NB4 (cell line): ENCODE measurements around the gene TESK2.
A peak's percentile ranks its signal among the peaks of the same experiment; 100 is the strongest.

ENCODE experiments used
- DNase-seq: peaks from one replicate; pipeline ENCODE4 v3.0.0; 2010; ENCODE audit warnings: low read depth
- H3K4me3 ChIP-seq: one replicate; pipeline ENCODE4 v1.5.1; 2011; ENCODE audit warnings: mild to moderate bottlenecking, low read depth, low read length, moderate library complexity
- MAX ChIP-seq: IDR thresholded peaks from 2 replicates; pipeline ENCODE4 v1.6.1; 2011; ENCODE audit warnings: low read depth, low read length
- MYC ChIP-seq: IDR thresholded peaks from 2 replicates; pipeline ENCODE4 v1.6.1; 2011; ENCODE audit warnings: low read depth, low read length
- POLR2A ChIP-seq: IDR thresholded peaks from 2 replicates; pipeline ENCODE4 v1.6.1; 2011; ENCODE audit warnings: mild to moderate bottlenecking; ENCODE audit not compliant: insufficient read length; ENCODE audit errors: extremely low read depth
- TF ChIP-seq, protein P1 (sequence below): IDR thresholded peaks from one replicate; pipeline ENCODE4 v1.5.1; 2012; ENCODE audit warnings: low read depth, low read length

TESK2 gene

DNA sequence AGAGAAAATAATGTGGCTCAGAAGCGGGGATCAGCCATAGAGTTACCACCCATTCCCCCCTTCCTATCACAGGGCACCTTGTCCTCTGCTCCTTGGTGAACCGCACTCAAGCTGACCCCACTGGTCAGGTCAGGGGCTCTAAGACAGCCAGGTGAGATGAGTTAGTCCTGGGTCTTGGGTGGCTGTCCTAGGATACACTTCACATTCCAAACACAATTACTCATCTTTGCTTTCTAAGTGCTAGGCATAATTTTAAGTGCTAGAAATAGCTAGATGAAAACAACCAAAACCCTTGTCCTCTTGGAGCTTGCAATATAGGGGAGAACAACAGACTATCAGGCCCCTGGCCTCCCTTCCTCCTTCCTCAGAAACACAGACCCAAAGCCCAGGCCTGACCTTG is 142.9 kb downstream of the TESK2 start:
- no peak for DNase-seq
- H3K4me3 ChIP-seq = no peak overlapping the region
- TF ChIP-seq, protein P1, sequence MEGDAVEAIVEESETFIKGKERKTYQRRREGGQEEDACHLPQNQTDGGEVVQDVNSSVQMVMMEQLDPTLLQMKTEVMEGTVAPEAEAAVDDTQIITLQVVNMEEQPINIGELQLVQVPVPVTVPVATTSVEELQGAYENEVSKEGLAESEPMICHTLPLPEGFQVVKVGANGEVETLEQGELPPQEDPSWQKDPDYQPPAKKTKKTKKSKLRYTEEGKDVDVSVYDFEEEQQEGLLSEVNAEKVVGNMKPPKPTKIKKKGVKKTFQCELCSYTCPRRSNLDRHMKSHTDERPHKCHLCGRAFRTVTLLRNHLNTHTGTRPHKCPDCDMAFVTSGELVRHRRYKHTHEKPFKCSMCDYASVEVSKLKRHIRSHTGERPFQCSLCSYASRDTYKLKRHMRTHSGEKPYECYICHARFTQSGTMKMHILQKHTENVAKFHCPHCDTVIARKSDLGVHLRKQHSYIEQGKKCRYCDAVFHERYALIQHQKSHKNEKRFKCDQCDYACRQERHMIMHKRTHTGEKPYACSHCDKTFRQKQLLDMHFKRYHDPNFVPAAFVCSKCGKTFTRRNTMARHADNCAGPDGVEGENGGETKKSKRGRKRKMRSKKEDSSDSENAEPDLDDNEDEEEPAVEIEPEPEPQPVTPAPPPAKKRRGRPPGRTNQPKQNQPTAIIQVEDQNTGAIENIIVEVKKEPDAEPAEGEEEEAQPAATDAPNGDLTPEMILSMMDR = no peak
- TF ChIP-seq POLR2A = no peak

DNA sequence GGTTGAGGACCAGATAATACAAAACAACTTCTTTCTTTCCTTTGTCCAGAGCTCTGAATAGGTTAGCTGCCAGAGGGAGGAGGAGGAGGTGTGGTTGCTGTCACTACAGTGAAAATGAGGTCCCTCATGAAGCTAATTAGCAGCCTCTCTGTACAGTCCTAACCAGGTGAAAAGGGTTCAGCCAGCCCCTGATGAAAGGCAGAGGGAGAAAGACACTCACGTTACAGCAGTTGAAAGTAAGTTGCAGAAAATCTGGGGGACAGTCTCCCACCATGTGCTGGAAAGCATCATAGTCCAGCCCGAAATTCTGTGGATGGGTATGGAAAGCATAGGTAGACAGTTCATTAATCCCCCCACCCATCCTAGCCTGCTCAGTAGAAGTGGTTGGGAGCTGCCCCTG is 144.5 kb downstream of the TESK2 start:
- TF ChIP-seq, protein P1 = no peak
- TF ChIP-seq POLR2A (no peak), MAX (no peak), MYC (no peak)
- no peak overlapping the region for H3K4me3 ChIP-seq
- DNase-seq = no peak

DNA sequence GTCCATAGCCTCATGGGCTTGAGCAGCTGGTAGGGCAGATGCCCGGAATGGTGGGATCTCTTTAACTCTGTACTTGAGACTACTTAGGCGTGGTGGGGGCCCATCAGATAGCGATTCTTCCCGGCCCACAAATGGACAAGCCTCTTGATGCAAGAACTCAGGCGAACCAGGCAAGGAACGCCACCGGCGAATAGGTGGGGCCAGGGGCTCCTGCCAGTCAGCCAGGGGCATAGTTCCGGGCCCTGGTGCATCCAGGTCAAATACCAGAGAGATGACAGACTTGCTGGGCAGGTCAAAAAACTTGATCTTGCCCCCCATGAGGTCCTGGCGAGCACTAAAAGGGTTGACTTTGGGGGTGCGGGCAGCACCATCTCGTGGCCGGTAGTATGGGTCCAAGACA is 145.9 kb downstream of the TESK2 start:
- no peak overlapping the region for H3K4me3 ChIP-seq
- DNase-seq = no peak
- TF ChIP-seq MYC = no peak
- no peak for TF ChIP-seq POLR2A
- TF ChIP-seq, protein P1 = no peak
- TF ChIP-seq MAX = no peak

DNA sequence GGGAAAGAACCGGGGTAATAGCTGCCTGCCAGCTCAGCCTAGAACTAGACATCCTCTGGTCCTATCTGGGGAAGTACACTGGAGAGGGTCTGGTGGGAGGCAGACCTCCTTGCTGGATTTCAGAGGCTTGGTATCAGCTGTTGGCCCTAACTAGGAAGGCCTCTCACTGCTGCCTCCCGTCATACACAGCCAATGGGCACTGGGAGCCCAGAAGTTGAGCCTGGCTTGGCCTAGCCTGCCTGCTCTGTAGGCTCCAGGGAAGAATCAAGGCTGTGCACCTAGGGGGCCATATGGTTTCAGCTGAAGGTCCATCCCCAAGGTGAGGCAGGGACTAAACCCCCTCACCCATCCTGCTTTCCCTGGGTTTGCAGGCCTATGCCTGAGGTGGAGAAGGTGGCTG is 146.5 kb downstream of the TESK2 start:
- no peak overlapping the region for H3K4me3 ChIP-seq
- TF ChIP-seq MYC (no peak), MAX (no peak), POLR2A (no peak)
- TF ChIP-seq, protein P1 = no peak
- DNase-seq = no peak

DNA sequence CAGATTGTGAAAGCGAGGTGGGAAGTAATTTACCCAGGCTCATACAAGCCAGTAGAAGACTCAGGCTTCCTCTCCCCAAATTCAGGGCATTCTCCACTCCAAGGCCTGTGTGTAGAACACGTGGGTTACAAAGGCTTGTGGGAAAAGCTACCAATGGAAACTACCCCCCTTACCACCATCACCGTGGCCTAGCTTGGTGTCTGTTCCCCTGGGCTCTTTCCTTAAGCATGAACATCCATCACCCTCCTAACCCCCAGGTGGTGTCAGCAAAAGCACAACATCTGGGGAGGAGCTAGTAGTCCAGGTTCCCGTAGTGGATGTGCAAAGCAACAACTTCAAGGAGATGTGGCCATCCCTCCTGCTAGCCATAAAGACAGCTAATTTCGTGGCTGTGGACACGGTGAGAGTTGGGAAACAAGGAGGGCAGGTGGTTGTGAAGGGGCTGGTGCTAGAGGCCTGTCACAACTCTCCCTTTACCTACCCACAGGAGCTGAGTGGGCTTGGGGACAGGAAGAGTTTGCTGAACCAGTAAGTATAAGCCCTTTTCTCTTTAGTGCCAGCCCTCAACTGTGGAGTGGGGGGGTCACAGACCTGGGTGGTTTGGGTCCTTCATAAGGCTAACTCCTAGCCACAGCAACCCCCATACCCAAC is 150.0 kb downstream of the TESK2 start:
- DNase-seq = peak; percentile 48

More for the DNA sequence above, 150.0 kb downstream of the TESK2 start:
- peak; percentile 86 for TF ChIP-seq MAX
- TF ChIP-seq, protein P1 = no peak
- H3K4me3 ChIP-seq = peak overlapping the region; percentile 94
